ENCODE measurements around the gene SERPINA9. TPM values are rescaled to one million over a fixed set of nuclear protein-coding genes. Genes with fewer than 3 reads are reported as not detected.

Gene SERPINA9
- total RNA-seq, 1 experiment from 2014 or later: not detected

DNA sequence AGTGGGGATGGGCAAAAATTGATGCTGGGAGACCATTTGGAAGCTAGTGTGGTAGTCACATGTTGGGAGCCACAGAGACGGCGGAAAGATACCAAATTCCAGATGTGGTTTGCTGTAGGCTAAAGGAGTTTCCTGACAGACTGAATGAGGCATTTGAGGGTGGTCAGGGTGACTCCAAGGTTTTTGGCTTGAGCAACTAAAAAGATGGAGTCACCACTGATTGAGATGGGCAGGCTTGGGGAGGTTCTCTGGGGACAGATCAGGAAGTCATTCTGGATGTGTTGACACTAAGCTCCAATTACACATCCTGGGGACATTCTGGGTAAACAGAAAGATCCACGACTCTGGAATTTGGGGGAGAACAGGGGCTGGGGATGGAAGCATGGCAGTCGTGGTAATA, 15.5 kb upstream of the SERPINA9 start:
- Histone ChIP-seq H3K27me3 (ENCODE audit: insufficient read depth, low read depth) (peaks cover 18% of the 10 kb centered on the region; the same call in 1 of the 2 replicates), H4K20me1 (ENCODE audit: insufficient read depth) (no peaks in the 10 kb centered on the region), H3K36me3 (ENCODE audit: low read depth) (no peaks in the 10 kb centered on the region), H3K4me1 (replicated peaks; ENCODE audit: insufficient read depth) (no peaks in the 10 kb centered on the region), H3K4me3 (no peak overlapping the region), H3K9me2 (ENCODE audit: insufficient read depth) (no peaks in the 10 kb centered on the region), H3K27ac (no peak overlapping the region), H2AFZ (no peak overlapping the region), H3K4me2 (no peak overlapping the region), H3F3A (ENCODE audit: insufficient read depth, low read depth) (no peaks in the 10 kb centered on the region), H3K9me3 (ENCODE audit: insufficient read depth, low read depth) (no peaks in the 10 kb centered on the region), H3K79me2 (ENCODE audit: low read depth) (no peaks in the 10 kb centered on the region)
- TF ChIP-seq, protein P1, sequence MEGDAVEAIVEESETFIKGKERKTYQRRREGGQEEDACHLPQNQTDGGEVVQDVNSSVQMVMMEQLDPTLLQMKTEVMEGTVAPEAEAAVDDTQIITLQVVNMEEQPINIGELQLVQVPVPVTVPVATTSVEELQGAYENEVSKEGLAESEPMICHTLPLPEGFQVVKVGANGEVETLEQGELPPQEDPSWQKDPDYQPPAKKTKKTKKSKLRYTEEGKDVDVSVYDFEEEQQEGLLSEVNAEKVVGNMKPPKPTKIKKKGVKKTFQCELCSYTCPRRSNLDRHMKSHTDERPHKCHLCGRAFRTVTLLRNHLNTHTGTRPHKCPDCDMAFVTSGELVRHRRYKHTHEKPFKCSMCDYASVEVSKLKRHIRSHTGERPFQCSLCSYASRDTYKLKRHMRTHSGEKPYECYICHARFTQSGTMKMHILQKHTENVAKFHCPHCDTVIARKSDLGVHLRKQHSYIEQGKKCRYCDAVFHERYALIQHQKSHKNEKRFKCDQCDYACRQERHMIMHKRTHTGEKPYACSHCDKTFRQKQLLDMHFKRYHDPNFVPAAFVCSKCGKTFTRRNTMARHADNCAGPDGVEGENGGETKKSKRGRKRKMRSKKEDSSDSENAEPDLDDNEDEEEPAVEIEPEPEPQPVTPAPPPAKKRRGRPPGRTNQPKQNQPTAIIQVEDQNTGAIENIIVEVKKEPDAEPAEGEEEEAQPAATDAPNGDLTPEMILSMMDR (conservative IDR thresholded peaks at IDR 0.05): no peak
- no TSS peak for BruUV-seq (replicated peaks)
- ChIA-PET POLR2A (ENCODE audit: unreplicated experiment) (no interaction called here), CTCF (no interaction called here)
- no peak for DNase-seq
- intact Hi-C loops (cut with micrococcal nuclease; ENCODE audit: unreplicated experiment): no loop called here

DNA sequence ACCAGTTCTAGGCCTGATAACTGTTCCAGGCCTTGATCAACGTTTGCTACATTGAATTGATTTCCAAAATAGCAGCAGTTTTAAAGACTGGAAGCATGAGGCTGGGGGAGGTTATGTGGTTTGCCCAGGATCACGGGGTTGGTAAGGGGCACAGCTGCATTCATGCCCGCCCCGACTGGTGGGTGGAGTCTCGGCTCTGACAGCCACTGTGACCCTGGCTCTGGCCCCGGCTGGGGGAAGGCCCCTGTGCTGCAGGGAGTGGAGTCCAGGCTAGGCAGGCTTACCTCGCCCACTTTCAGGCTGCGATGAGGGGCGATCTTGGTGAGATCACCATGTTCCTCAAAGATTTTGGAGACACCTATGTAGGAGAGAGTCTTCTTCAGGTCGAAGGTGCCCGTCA, 13.3 kb upstream of the SERPINA9 start:
- ChIA-PET CTCF (no interaction called here), POLR2A (ENCODE audit: unreplicated experiment) (no interaction called here)
- intact Hi-C loops (cut with micrococcal nuclease; ENCODE audit: unreplicated experiment): no loop called here
- no peak overlapping the region for H3K4me3 ChIP-seq
- no peaks in the 10 kb centered on the region for H3K9me3 ChIP-seq (ENCODE audit: insufficient read depth, low read depth)
- H3K27me3 ChIP-seq (ENCODE audit: insufficient read depth, low read depth): peaks cover 21% of the 10 kb centered on the region; the same call in 1 of the 2 replicates
- no peaks in the 10 kb centered on the region for H4K20me1 ChIP-seq (ENCODE audit: insufficient read depth)
- no TSS peak for BruUV-seq (replicated peaks)
- no peaks in the 10 kb centered on the region for H3K9me2 ChIP-seq (ENCODE audit: insufficient read depth)
- H3K4me2 ChIP-seq: no peak overlapping the region
- H3F3A ChIP-seq (ENCODE audit: insufficient read depth, low read depth): no peaks in the 10 kb centered on the region
- H3K27ac ChIP-seq: no peak overlapping the region
- H2AFZ ChIP-seq: no peak overlapping the region
- TF ChIP-seq, protein P1 (conservative IDR thresholded peaks at IDR 0.05): no peak
- no peak for TF ChIP-seq EZH2 (IDR thresholded peaks at IDR 0.05; ENCODE audit: low read depth)
- H3K4me1 ChIP-seq (replicated peaks; ENCODE audit: insufficient read depth): no peaks in the 10 kb centered on the region
- DNase-seq: no peak
- no peaks in the 10 kb centered on the region for H3K79me2 ChIP-seq (ENCODE audit: low read depth)
- no peaks in the 10 kb centered on the region for H3K36me3 ChIP-seq (ENCODE audit: low read depth)

DNA sequence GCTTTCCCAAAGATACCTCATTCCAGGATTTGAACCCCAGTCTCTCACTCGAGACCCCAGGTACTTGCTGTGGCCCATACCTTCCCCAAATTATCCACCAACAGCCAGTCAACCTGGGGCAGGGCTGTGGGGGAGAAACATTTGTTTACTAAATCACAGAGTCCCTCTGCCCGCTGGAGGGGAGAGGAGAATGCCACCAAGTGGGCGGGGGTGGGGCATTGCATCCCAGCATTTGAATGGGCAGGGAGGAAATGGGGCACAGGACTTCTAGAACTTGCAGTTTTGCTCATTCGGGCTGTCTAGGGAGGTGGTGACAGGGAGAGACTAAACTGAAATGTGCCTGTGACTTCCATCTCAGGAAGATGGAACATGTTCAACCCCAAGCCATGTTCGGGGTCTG, 10.9 kb upstream of the SERPINA9 start:
- no TSS peak for BruUV-seq (replicated peaks)
- no peaks in the 10 kb centered on the region for H3K79me2 ChIP-seq (ENCODE audit: low read depth)
- CTCF ChIA-PET: no interaction called here
- no peaks in the 10 kb centered on the region for H4K20me1 ChIP-seq (ENCODE audit: insufficient read depth)
- H3K9me3 ChIP-seq (ENCODE audit: insufficient read depth, low read depth): no peaks in the 10 kb centered on the region
- H3K27ac ChIP-seq: no peak overlapping the region
- no peak overlapping the region for H3K4me2 ChIP-seq
- POLR2A ChIA-PET (ENCODE audit: unreplicated experiment): no interaction called here
- peaks cover 13% of the 10 kb centered on the region; the same call in 1 of the 2 replicates for H3K27me3 ChIP-seq (ENCODE audit: insufficient read depth, low read depth)
- TF ChIP-seq, protein P1 (conservative IDR thresholded peaks at IDR 0.05): no peak
- no peak for TF ChIP-seq EZH2 (IDR thresholded peaks at IDR 0.05; ENCODE audit: low read depth)
- no peak overlapping the region for H2AFZ ChIP-seq
- H3K9me2 ChIP-seq (ENCODE audit: insufficient read depth): no peaks in the 10 kb centered on the region
- DNase-seq: no peak
- no peaks in the 10 kb centered on the region for H3K36me3 ChIP-seq (ENCODE audit: low read depth)
- intact Hi-C loops (cut with micrococcal nuclease; ENCODE audit: unreplicated experiment): no loop called here
- no peaks in the 10 kb centered on the region for H3F3A ChIP-seq (ENCODE audit: insufficient read depth, low read depth)
- H3K4me3 ChIP-seq: no peak overlapping the region
- no peaks in the 10 kb centered on the region for H3K4me1 ChIP-seq (replicated peaks; ENCODE audit: insufficient read depth)

Measured in PC-9 (cell line).